H1 (cell line): ENCODE measurements around the gene TMEM245. TPM values are rescaled to one million over a fixed set of nuclear protein-coding genes. Genes with fewer than 3 reads are reported as not detected.

ENCODE experiments used
- KDM1A ChIP-seq: fragments of 200-600, 300-600 bp; sonication (generic); IDR thresholded peaks from 2 replicates; pipeline ENCODE4 v1.7.1; 2016; ENCODE audit warnings: mild to moderate bottlenecking, low read length, borderline replicate concordance
- NRF1 ChIP-seq: IDR thresholded peaks from 2 replicates; pipeline ENCODE4 v1.6.1; 2011; ENCODE audit warnings: mild to moderate bottlenecking, low read depth, low read length, improper control_type of control experiment
- PHF8 ChIP-seq: fragments of 200-600 bp; sonication (generic); conservative IDR thresholded peaks from 2 replicates; pipeline ENCODE4 v1.7.1; 2012; ENCODE audit warnings: low read depth, mild to moderate bottlenecking, inconsistent platforms, low read length, moderate library complexity
- RXRA ChIP-seq: IDR thresholded peaks from 2 replicates; pipeline ENCODE4 v1.6.1; 2011; ENCODE audit warnings: low read depth, mild to moderate bottlenecking, low read length, moderate library complexity; ENCODE audit not compliant: insufficient read depth
- polyA plus RNA-seq, 7 experiments: library from polyadenylated mRNA; depleted of rRNA in 3 of 7; stranded (reverse) in 5 of 7; unstranded in 2 of 7; fragments of >200 nt in 5 of 7; fragments of 200-250 nt in 2 of 7; gene quantifications; 1 replicate in 5 of 7; 2 replicates in 1 of 7; 4 replicates in 1 of 7; pipeline versions ENCODE4 v1.2.1 to v1.2.3, GENCODE V29; 2011 to 2013; ENCODE audit warnings: missing spikeins in 2 of 7, mixed read lengths in 2 of 7
- total RNA-seq: library from RNA; stranded (reverse); fragmentation: NEBNext Ultra II Directional; extraction: Animal tissue kit (Norgen Biotek cat#: 25700); gene quantifications from 2 replicates; pipeline ENCODE4 v1.2.1, GENCODE V29; 2021
- TF ChIP-seq, protein P1 (sequence below): fragments of 300-600 bp; sonication (generic); IDR thresholded peaks from 2 replicates; pipeline ENCODE4 v1.7.1; 2012; ENCODE audit warnings: low read length, moderate library complexity, mild to moderate bottlenecking, inconsistent platforms; ENCODE audit not compliant: insufficient replicate concordance

The TMEM245 gene
- total and polyA plus RNA-seq, 2 of the 8 experiments (the other 6 are each of a cell fraction or from before 2014, with no cell fraction given): 44.3 to 45.8 TPM

- TF ChIP-seq, protein P1, sequence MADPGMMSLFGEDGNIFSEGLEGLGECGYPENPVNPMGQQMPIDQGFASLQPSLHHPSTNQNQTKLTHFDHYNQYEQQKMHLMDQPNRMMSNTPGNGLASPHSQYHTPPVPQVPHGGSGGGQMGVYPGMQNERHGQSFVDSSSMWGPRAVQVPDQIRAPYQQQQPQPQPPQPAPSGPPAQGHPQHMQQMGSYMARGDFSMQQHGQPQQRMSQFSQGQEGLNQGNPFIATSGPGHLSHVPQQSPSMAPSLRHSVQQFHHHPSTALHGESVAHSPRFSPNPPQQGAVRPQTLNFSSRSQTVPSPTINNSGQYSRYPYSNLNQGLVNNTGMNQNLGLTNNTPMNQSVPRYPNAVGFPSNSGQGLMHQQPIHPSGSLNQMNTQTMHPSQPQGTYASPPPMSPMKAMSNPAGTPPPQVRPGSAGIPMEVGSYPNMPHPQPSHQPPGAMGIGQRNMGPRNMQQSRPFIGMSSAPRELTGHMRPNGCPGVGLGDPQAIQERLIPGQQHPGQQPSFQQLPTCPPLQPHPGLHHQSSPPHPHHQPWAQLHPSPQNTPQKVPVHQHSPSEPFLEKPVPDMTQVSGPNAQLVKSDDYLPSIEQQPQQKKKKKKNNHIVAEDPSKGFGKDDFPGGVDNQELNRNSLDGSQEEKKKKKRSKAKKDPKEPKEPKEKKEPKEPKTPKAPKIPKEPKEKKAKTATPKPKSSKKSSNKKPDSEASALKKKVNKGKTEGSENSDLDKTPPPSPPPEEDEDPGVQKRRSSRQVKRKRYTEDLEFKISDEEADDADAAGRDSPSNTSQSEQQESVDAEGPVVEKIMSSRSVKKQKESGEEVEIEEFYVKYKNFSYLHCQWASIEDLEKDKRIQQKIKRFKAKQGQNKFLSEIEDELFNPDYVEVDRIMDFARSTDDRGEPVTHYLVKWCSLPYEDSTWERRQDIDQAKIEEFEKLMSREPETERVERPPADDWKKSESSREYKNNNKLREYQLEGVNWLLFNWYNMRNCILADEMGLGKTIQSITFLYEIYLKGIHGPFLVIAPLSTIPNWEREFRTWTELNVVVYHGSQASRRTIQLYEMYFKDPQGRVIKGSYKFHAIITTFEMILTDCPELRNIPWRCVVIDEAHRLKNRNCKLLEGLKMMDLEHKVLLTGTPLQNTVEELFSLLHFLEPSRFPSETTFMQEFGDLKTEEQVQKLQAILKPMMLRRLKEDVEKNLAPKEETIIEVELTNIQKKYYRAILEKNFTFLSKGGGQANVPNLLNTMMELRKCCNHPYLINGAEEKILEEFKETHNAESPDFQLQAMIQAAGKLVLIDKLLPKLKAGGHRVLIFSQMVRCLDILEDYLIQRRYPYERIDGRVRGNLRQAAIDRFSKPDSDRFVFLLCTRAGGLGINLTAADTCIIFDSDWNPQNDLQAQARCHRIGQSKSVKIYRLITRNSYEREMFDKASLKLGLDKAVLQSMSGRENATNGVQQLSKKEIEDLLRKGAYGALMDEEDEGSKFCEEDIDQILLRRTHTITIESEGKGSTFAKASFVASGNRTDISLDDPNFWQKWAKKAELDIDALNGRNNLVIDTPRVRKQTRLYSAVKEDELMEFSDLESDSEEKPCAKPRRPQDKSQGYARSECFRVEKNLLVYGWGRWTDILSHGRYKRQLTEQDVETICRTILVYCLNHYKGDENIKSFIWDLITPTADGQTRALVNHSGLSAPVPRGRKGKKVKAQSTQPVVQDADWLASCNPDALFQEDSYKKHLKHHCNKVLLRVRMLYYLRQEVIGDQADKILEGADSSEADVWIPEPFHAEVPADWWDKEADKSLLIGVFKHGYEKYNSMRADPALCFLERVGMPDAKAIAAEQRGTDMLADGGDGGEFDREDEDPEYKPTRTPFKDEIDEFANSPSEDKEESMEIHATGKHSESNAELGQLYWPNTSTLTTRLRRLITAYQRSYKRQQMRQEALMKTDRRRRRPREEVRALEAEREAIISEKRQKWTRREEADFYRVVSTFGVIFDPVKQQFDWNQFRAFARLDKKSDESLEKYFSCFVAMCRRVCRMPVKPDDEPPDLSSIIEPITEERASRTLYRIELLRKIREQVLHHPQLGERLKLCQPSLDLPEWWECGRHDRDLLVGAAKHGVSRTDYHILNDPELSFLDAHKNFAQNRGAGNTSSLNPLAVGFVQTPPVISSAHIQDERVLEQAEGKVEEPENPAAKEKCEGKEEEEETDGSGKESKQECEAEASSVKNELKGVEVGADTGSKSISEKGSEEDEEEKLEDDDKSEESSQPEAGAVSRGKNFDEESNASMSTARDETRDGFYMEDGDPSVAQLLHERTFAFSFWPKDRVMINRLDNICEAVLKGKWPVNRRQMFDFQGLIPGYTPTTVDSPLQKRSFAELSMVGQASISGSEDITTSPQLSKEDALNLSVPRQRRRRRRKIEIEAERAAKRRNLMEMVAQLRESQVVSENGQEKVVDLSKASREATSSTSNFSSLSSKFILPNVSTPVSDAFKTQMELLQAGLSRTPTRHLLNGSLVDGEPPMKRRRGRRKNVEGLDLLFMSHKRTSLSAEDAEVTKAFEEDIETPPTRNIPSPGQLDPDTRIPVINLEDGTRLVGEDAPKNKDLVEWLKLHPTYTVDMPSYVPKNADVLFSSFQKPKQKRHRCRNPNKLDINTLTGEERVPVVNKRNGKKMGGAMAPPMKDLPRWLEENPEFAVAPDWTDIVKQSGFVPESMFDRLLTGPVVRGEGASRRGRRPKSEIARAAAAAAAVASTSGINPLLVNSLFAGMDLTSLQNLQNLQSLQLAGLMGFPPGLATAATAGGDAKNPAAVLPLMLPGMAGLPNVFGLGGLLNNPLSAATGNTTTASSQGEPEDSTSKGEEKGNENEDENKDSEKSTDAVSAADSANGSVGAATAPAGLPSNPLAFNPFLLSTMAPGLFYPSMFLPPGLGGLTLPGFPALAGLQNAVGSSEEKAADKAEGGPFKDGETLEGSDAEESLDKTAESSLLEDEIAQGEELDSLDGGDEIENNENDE: no peak
- no peak for TF ChIP-seq KDM1A
- no peak for TF ChIP-seq PHF8
- TF ChIP-seq RXRA: no peak
- no peak for TF ChIP-seq NRF1
Observed at GRCh38 chr9:108980893-108981292, 138.9 kb downstream of the TMEM245 start (continued).
